ENCODE data around the gene CADM4. TPM values are rescaled to one million over a fixed set of nuclear protein-coding genes. Genes with fewer than 3 reads are reported as not detected.
"Not testable (repeated sequence)": the region's sequence is repeated elsewhere in the genome, so short reads cannot be mapped to it uniquely, and the experiment has no call there.

CADM4 gene
- total RNA-seq, result 7.8 TPM
- polyA plus RNA-seq (ENCODE audit: insufficient read depth in 1 of 8, insufficient read length in 8 of 8, low replicate concordance in 1 of 8), result 10 to 100 TPM in 5 of 8 donors, 1 to 10 TPM in 3; 6.7 to 27.1 (median 13.2) TPM
- long read RNA-seq, donor 1, result 0 reads
- long read RNA-seq, donor 2, result 0 reads
- long read RNA-seq, donor 3, transcript CADM4-201 (9 exons, 2,178 nt), result major isoform, 5 of 5 reads
- long read RNA-seq, donor 3, partial matches to known transcripts, result 0 of 5 reads
- long read RNA-seq, donor 3, other reads (novel, unspliced or antisense), result 0 of 5 reads
- long read RNA-seq, donor 4, partial matches to known transcripts, result 0 of 4 reads
- long read RNA-seq, donor 4, other reads (novel, unspliced or antisense), result 0 of 4 reads
- long read RNA-seq, donor 5, transcript CADM4-201 (9 exons, 2,178 nt), result major isoform, 8 of 8 reads
- long read RNA-seq, donor 5, partial matches to known transcripts, result 0 of 8 reads
- long read RNA-seq, donor 5, other reads (novel, unspliced or antisense), result 0 of 8 reads
- long read RNA-seq, donor 6, partial matches to known transcripts, result 0 of 2 reads
- long read RNA-seq, donor 6, other reads (novel, unspliced or antisense), result 0 of 2 reads
- long read RNA-seq, donor 7, partial matches to known transcripts, result 0 of 2 reads
- long read RNA-seq, donor 7, other reads (novel, unspliced or antisense), result 0 of 2 reads
- long read RNA-seq, donor 8, partial matches to known transcripts, result 0 of 2 reads
- long read RNA-seq, donor 8, other reads (novel, unspliced or antisense), result 0 of 2 reads
- long read RNA-seq, donor 9, partial matches to known transcripts, result 0 of 2 reads
- long read RNA-seq, donor 9, other reads (novel, unspliced or antisense), result 0 of 2 reads
- long read RNA-seq, donor 10, partial matches to known transcripts, result 0 of 1 reads
- long read RNA-seq, donor 10, other reads (novel, unspliced or antisense), result 0 of 1 reads
- long read RNA-seq, donor 11, partial matches to known transcripts, result 0 of 3 reads
- long read RNA-seq, donor 11, other reads (novel, unspliced or antisense), result 0 of 3 reads

- no peak within 1 kb of the TSS for H3K27ac ChIP-seq (ENCODE audit: low read length)
- no peaks in the 10 kb centered on the region for H3K9me3 ChIP-seq (replicated peaks; ENCODE audit: control insufficient read depth, low read depth, low read length)
- no peaks in the 10 kb centered on the region for H3K36me3 ChIP-seq (ENCODE audit: control insufficient read depth, insufficient read depth, low read length)
- under 1% methylated on average over 95 of the region's 110 CpGs for WGBS (ENCODE audit: insufficient coverage)
- H3K4me3 ChIP-seq (ENCODE audit: low read length), result peak within 1 kb of the TSS; percentile 49
- no peak for DNase-seq
- peaks cover 32% of the 10 kb centered on the region for H3K27me3 ChIP-seq (ENCODE audit: control insufficient read depth, insufficient read depth, low read length)
- peaks cover 22% of the 10 kb centered on the region for H3K4me1 ChIP-seq (ENCODE audit: control insufficient read depth, insufficient read depth, low read length)
These were observed at the start of gene CADM4 for GRCh38 chr19:43639519-43640423. Gene CADM4, minus strand, starts transcription at chr19:43639850. Its CDS starts 60 bp downstream, at chr19:43639790.

- H3K27ac ChIP-seq (ENCODE audit: low read length), result no peak overlapping the region
- H3K36me3 ChIP-seq (ENCODE audit: control insufficient read depth, insufficient read depth, low read length), result no peaks in the 10 kb centered on the region
- WGBS (ENCODE audit: insufficient coverage), result 81% methylated on average over 5 of the region's 10 CpGs
These were observed 48.5 kb upstream of the CADM4 start for GRCh38 chr19:43688059-43688701.

GRCh38 chr19:43687660-43687997 lies 48.0 kb upstream of the CADM4 start:
- Histone ChIP-seq H3K4me1 (ENCODE audit: control insufficient read depth, insufficient read depth, low read length) (no peaks in the 10 kb centered on the region), H3K9me3 (replicated peaks; ENCODE audit: control insufficient read depth, low read depth, low read length) (peaks cover 8% of the 10 kb centered on the region), H3K4me3 (ENCODE audit: low read length) (no peak overlapping the region), H3K36me3 (ENCODE audit: control insufficient read depth, insufficient read depth, low read length) (no peaks in the 10 kb centered on the region), H3K27me3 (ENCODE audit: control insufficient read depth, insufficient read depth, low read length) (no peaks in the 10 kb centered on the region), H3K27ac (ENCODE audit: low read length) (no peak overlapping the region)
- no peak for DNase-seq
- WGBS (ENCODE audit: insufficient coverage), result 23% methylated on average over 1 of the region's 1 CpG

More at GRCh38 chr19:43688059-43688701, 48.5 kb upstream of the CADM4 start:
- DNase-seq, result no peak
- Histone ChIP-seq H3K9me3 (replicated peaks; ENCODE audit: control insufficient read depth, low read depth, low read length) (peaks cover 8% of the 10 kb centered on the region), H3K4me3 (ENCODE audit: low read length) (no peak overlapping the region), H3K4me1 (ENCODE audit: control insufficient read depth, insufficient read depth, low read length) (no peaks in the 10 kb centered on the region), H3K27me3 (ENCODE audit: control insufficient read depth, insufficient read depth, low read length) (no peaks in the 10 kb centered on the region)

GRCh38 chr19:43684326-43684725 lies 44.7 kb upstream of the CADM4 start:
- no peaks in the 10 kb centered on the region for H3K4me1 ChIP-seq (ENCODE audit: control insufficient read depth, insufficient read depth, low read length)
- no peak overlapping the region for H3K4me3 ChIP-seq (ENCODE audit: low read length)
- H3K27ac ChIP-seq (ENCODE audit: low read length), result no peak overlapping the region
- H3K36me3 ChIP-seq (ENCODE audit: control insufficient read depth, insufficient read depth, low read length), result no peaks in the 10 kb centered on the region
- no peak for DNase-seq
- H3K9me3 ChIP-seq (replicated peaks; ENCODE audit: control insufficient read depth, low read depth, low read length), result no peaks in the 10 kb centered on the region
- no CpG with 5 or more reads among the region's 1 CpG for WGBS (ENCODE audit: insufficient coverage)
- no peaks in the 10 kb centered on the region for H3K27me3 ChIP-seq (ENCODE audit: control insufficient read depth, insufficient read depth, low read length)

- Histone ChIP-seq H3K4me1 (ENCODE audit: control insufficient read depth, insufficient read depth, low read length) (no peaks in the 10 kb centered on the region), H3K27ac (ENCODE audit: low read length) (no peak overlapping the region), H3K27me3 (ENCODE audit: control insufficient read depth, insufficient read depth, low read length) (no peaks in the 10 kb centered on the region), H3K36me3 (ENCODE audit: control insufficient read depth, insufficient read depth, low read length) (no peaks in the 10 kb centered on the region), H3K4me3 (ENCODE audit: low read length) (no peak overlapping the region), H3K9me3 (replicated peaks; ENCODE audit: control insufficient read depth, low read depth, low read length) (no peaks in the 10 kb centered on the region)
- no CpG with 5 or more reads among the region's 2 CpGs for WGBS (ENCODE audit: insufficient coverage)
- DNase-seq, result no peak
These were observed 44.3 kb upstream of the CADM4 start for GRCh38 chr19:43683905-43684304.

GRCh38 chr19:43682824-43683661 lies 43.4 kb upstream of the CADM4 start:
- DNase-seq, result no peak
- no peaks in the 10 kb centered on the region for H3K9me3 ChIP-seq (replicated peaks; ENCODE audit: control insufficient read depth, low read depth, low read length)
- no peaks in the 10 kb centered on the region for H3K4me1 ChIP-seq (ENCODE audit: control insufficient read depth, insufficient read depth, low read length)
- H3K4me3 ChIP-seq (ENCODE audit: low read length), result no peak overlapping the region
- no peak overlapping the region for H3K27ac ChIP-seq (ENCODE audit: low read length)
- H3K36me3 ChIP-seq (ENCODE audit: control insufficient read depth, insufficient read depth, low read length), result no peaks in the 10 kb centered on the region
- WGBS (ENCODE audit: insufficient coverage), result 61% methylated on average over 5 of the region's 11 CpGs
- H3K27me3 ChIP-seq (ENCODE audit: control insufficient read depth, insufficient read depth, low read length), result no peaks in the 10 kb centered on the region

- WGBS (ENCODE audit: insufficient coverage), result 100% methylated on average over 2 of the region's 5 CpGs
- H3K27me3 ChIP-seq (ENCODE audit: control insufficient read depth, insufficient read depth, low read length); H3K36me3 ChIP-seq (ENCODE audit: control insufficient read depth, insufficient read depth, low read length); H3K9me3 ChIP-seq (replicated peaks; ENCODE audit: control insufficient read depth, low read depth, low read length); DNase-seq; H3K27ac ChIP-seq (ENCODE audit: low read length); H3K4me3 ChIP-seq (ENCODE audit: low read length); H3K4me1 ChIP-seq (ENCODE audit: control insufficient read depth, insufficient read depth, low read length): not testable (repeated sequence)
These were observed 42.6 kb upstream of the CADM4 start for GRCh38 chr19:43682269-43682668.

- WGBS (ENCODE audit: insufficient coverage), result 83% methylated on average over 1 of the region's 5 CpGs
- DNase-seq, result no peak
These were observed 42.2 kb upstream of the CADM4 start for GRCh38 chr19:43681821-43682220.

More at GRCh38 chr19:43681821-43682220, 42.2 kb upstream of the CADM4 start:
- no peak overlapping the region for H3K4me3 ChIP-seq (ENCODE audit: low read length)
- no peak overlapping the region for H3K27ac ChIP-seq (ENCODE audit: low read length)
- no peaks in the 10 kb centered on the region for H3K9me3 ChIP-seq (replicated peaks; ENCODE audit: control insufficient read depth, low read depth, low read length)
- H3K4me1 ChIP-seq (ENCODE audit: control insufficient read depth, insufficient read depth, low read length), result no peaks in the 10 kb centered on the region
- no peaks in the 10 kb centered on the region for H3K27me3 ChIP-seq (ENCODE audit: control insufficient read depth, insufficient read depth, low read length)
- no peaks in the 10 kb centered on the region for H3K36me3 ChIP-seq (ENCODE audit: control insufficient read depth, insufficient read depth, low read length)

Measured in muscle of leg (tissue), 16 donors.